Measurements from ENCODE around the gene UQCRQ. TPM values are rescaled to one million over a fixed set of nuclear protein-coding genes. Genes with fewer than 3 reads are reported as not detected.

Gene UQCRQ
- total and polyA plus RNA-seq, 2 of the 13 experiments (the other 11 are each of a cell fraction or from before 2014, with no cell fraction given), result 257 to 575 TPM

DNA sequence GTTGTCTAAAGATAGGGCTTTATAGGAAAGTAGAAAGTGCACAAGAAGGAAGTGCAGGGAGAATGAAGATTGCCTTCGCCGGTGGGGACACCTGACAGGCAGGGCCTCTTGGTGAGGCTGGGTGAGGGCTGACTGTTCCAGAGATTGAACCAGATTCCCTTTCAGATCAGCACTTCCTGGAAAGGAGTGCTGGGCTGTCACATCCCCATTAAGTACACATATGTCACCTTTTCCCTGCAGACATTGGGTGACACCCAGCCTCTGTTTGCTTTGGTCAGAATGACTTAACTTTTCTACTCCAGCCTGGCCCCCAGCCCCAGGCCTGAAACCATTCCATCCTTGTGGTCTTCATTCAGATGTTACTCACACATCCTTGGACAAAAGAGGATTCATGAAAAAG, 28.6 kb upstream of the UQCRQ start (continued):
- TF ChIP-seq ZNF572 (CRISPR knock-in tag; IDR thresholded peaks at IDR 0.05) (no peak), ZIK1 (CRISPR knock-in tag; IDR thresholded peaks at IDR 0.05; ENCODE audit: borderline replicate concordance, low read depth) (peak; percentile 41; the same call in 1 of the 2 replicates), ZNF24 (IDR thresholded peaks at IDR 0.05) (no peak), DNMT1 (CRISPR knock-in tag; IDR thresholded peaks at IDR 0.05) (no peak), IRF2 (CRISPR knock-in tag; IDR thresholded peaks at IDR 0.05) (0 out of 2 replicates have a peak, but pooled peaks have one; percentile 55), CCDC6 (CRISPR knock-in tag; IDR thresholded peaks at IDR 0.05) (no peak), SRF (IDR thresholded peaks at IDR 0.05; ENCODE audit: low read depth, low read length) (no peak), JUNB (CRISPR knock-in tag; IDR thresholded peaks at IDR 0.05; ENCODE audit: borderline replicate concordance) (no peak), ZNF326 (CRISPR knock-in tag; IDR thresholded peaks at IDR 0.05; ENCODE audit: borderline replicate concordance) (no peak), HDAC1 (CRISPR knock-in tag; IDR thresholded peaks at IDR 0.05) (peak; percentile 43; the same call in 1 of the 2 replicates), ARNT (IDR thresholded peaks at IDR 0.05) (no peak), NR2C2 (CRISPR knock-in tag; IDR thresholded peaks at IDR 0.05; ENCODE audit: borderline replicate concordance) (no peak), SRY (CRISPR knock-in tag; IDR thresholded peaks at IDR 0.05) (no peak), U2AF1 (optimal IDR thresholded peaks at IDR 0.05; ENCODE audit: low read depth, low read length) (no peak), RFXANK (CRISPR knock-in tag; IDR thresholded peaks at IDR 0.05) (no peak), NFIB (CRISPR knock-in tag; IDR thresholded peaks at IDR 0.05; ENCODE audit: borderline replicate concordance) (no peak), ZBTB7A (CRISPR knock-in tag; IDR thresholded peaks at IDR 0.05) (peak; percentile 67; the same call in 1 of the 2 replicates), U2AF2 (IDR thresholded peaks at IDR 0.05; ENCODE audit: low read depth, low read length) (no peak)
- TF ChIP-seq, protein P1, sequence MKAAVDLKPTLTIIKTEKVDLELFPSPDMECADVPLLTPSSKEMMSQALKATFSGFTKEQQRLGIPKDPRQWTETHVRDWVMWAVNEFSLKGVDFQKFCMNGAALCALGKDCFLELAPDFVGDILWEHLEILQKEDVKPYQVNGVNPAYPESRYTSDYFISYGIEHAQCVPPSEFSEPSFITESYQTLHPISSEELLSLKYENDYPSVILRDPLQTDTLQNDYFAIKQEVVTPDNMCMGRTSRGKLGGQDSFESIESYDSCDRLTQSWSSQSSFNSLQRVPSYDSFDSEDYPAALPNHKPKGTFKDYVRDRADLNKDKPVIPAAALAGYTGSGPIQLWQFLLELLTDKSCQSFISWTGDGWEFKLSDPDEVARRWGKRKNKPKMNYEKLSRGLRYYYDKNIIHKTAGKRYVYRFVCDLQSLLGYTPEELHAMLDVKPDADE (CRISPR knock-in tag; IDR thresholded peaks at IDR 0.05), result no peak
- TF ChIP-seq, protein P2, sequence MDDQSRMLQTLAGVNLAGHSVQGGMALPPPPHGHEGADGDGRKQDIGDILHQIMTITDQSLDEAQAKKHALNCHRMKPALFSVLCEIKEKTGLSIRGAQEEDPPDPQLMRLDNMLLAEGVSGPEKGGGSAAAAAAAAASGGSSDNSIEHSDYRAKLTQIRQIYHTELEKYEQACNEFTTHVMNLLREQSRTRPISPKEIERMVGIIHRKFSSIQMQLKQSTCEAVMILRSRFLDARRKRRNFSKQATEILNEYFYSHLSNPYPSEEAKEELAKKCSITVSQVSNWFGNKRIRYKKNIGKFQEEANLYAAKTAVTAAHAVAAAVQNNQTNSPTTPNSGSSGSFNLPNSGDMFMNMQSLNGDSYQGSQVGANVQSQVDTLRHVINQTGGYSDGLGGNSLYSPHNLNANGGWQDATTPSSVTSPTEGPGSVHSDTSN (CRISPR knock-in tag; IDR thresholded peaks at IDR 0.05; ENCODE audit: borderline replicate concordance), result no peak; the same call in 1 of the 2 replicates
- TF ChIP-seq, protein P3, sequence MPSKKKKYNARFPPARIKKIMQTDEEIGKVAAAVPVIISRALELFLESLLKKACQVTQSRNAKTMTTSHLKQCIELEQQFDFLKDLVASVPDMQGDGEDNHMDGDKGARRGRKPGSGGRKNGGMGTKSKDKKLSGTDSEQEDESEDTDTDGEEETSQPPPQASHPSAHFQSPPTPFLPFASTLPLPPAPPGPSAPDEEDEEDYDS (CRISPR knock-in tag; IDR thresholded peaks at IDR 0.05), result peak; percentile 89
- TF ChIP-seq, protein P4, sequence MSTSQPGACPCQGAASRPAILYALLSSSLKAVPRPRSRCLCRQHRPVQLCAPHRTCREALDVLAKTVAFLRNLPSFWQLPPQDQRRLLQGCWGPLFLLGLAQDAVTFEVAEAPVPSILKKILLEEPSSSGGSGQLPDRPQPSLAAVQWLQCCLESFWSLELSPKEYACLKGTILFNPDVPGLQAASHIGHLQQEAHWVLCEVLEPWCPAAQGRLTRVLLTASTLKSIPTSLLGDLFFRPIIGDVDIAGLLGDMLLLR (CRISPR knock-in tag; IDR thresholded peaks at IDR 0.05), result no peak
- TF ChIP-seq, protein P5, sequence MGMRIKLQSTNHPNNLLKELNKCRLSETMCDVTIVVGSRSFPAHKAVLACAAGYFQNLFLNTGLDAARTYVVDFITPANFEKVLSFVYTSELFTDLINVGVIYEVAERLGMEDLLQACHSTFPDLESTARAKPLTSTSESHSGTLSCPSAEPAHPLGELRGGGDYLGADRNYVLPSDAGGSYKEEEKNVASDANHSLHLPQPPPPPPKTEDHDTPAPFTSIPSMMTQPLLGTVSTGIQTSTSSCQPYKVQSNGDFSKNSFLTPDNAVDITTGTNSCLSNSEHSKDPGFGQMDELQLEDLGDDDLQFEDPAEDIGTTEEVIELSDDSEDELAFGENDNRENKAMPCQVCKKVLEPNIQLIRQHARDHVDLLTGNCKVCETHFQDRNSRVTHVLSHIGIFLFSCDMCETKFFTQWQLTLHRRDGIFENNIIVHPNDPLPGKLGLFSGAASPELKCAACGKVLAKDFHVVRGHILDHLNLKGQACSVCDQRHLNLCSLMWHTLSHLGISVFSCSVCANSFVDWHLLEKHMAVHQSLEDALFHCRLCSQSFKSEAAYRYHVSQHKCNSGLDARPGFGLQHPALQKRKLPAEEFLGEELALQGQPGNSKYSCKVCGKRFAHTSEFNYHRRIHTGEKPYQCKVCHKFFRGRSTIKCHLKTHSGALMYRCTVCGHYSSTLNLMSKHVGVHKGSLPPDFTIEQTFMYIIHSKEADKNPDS (CRISPR knock-in tag; IDR thresholded peaks at IDR 0.05), result no peak; the same call in 1 of the 2 replicates
- TF ChIP-seq, protein P6, sequence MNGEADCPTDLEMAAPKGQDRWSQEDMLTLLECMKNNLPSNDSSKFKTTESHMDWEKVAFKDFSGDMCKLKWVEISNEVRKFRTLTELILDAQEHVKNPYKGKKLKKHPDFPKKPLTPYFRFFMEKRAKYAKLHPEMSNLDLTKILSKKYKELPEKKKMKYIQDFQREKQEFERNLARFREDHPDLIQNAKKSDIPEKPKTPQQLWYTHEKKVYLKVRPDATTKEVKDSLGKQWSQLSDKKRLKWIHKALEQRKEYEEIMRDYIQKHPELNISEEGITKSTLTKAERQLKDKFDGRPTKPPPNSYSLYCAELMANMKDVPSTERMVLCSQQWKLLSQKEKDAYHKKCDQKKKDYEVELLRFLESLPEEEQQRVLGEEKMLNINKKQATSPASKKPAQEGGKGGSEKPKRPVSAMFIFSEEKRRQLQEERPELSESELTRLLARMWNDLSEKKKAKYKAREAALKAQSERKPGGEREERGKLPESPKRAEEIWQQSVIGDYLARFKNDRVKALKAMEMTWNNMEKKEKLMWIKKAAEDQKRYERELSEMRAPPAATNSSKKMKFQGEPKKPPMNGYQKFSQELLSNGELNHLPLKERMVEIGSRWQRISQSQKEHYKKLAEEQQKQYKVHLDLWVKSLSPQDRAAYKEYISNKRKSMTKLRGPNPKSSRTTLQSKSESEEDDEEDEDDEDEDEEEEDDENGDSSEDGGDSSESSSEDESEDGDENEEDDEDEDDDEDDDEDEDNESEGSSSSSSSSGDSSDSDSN (CRISPR knock-in tag; IDR thresholded peaks at IDR 0.05), result peak; percentile 9; the same call in 1 of the 2 replicates
